HG02885 (cell line): ENCODE data around the gene HOXA5.

ENCODE experiments used
- ATAC-seq: cut with Tn5 transposase; IDR thresholded peaks from one replicate; pipeline ENCODE4 v1.9.1; 2021; ENCODE audit warnings: mild to moderate bottlenecking; ENCODE audit not compliant: unreplicated experiment, poor library complexity

Gene HOXA5

GRCh38 chr7:27182861-27183681 is 39.6 kb upstream of the HOXA5 start:
- no peak for ATAC-seq

GRCh38 chr7:27182285-27182841 is 38.9 kb upstream of the HOXA5 start:
- no peak for ATAC-seq

- no peak for ATAC-seq
Measured at GRCh38 chr7:27181795-27182275, 38.4 kb upstream of the HOXA5 start.

GRCh38 chr7:27180431-27181420 is 37.2 kb upstream of the HOXA5 start:
- no peak for ATAC-seq

- no peak for ATAC-seq
Measured at GRCh38 chr7:27179503-27180430, 36.3 kb upstream of the HOXA5 start.

GRCh38 chr7:27179030-27179429 is 35.5 kb upstream of the HOXA5 start:
- no peak for ATAC-seq

GRCh38 chr7:27178366-27178765 is 34.9 kb upstream of the HOXA5 start:
- ATAC-seq, result no peak

GRCh38 chr7:27177795-27178320 is 34.4 kb upstream of the HOXA5 start:
- no peak for ATAC-seq

GRCh38 chr7:27176962-27177794 is 33.7 kb upstream of the HOXA5 start:
- no peak for ATAC-seq

GRCh38 chr7:27176524-27176845 is 33.0 kb upstream of the HOXA5 start:
- no peak for ATAC-seq

GRCh38 chr7:27175626-27176523 is 32.4 kb upstream of the HOXA5 start:
- ATAC-seq, result no peak

- no peak for ATAC-seq
Measured at GRCh38 chr7:27174874-27175625, 31.6 kb upstream of the HOXA5 start.

- no peak for ATAC-seq
Measured at GRCh38 chr7:27173956-27174873, 30.7 kb upstream of the HOXA5 start, which contains the start of gene HOXA10. HOXA10 (minus strand) TSS chr7:27174320; CDS start chr7:27174306, 14 bp downstream.

GRCh38 chr7:27173511-27173955 is 30.1 kb upstream of the HOXA5 start:
- no peak for ATAC-seq

- no peak for ATAC-seq
Measured at GRCh38 chr7:27172823-27173510, 29.5 kb upstream of the HOXA5 start.
